Activated CD8-positive, alpha-beta memory T cell treated with anti-CD3 and anti-CD28 coated beads for 4 hours (primary cell): Measurements from ENCODE around the gene MAST4.
"Not testable (repeated sequence)": the region's sequence is repeated elsewhere in the genome, so short reads cannot be mapped to it uniquely, and the experiment has no call there.

ENCODE experiments used
- DNase-seq, 2 donors: peaks; one replicate each; pipeline ENCODE4 v3.0.0-alpha.2; 2020; ENCODE audit warnings: low read depth in 2 of 2

MAST4 gene

GRCh38 chr5:66742896-66743247, 146.7 kb downstream of the MAST4 start:
- no peak for DNase-seq

GRCh38 chr5:66743344-66743743, 147.2 kb downstream of the MAST4 start:
- DNase-seq: no peak

GRCh38 chr5:66744040-66744439, 147.8 kb downstream of the MAST4 start:
- no peak for DNase-seq

- no peak for DNase-seq
Observed at GRCh38 chr5:66745297-66745696, 149.1 kb downstream of the MAST4 start.

- no peak for DNase-seq
Observed at GRCh38 chr5:66747607-66748006, 151.4 kb downstream of the MAST4 start.

- not testable (repeated sequence) for DNase-seq
Observed at GRCh38 chr5:66752668-66753067, 156.5 kb downstream of the MAST4 start.

- DNase-seq: no peak
Observed at GRCh38 chr5:66757219-66757833, 161.1 kb downstream of the MAST4 start.

- DNase-seq: no peak
Observed at GRCh38 chr5:66757834-66758371, 161.7 kb downstream of the MAST4 start.

- DNase-seq: no peak
Observed at GRCh38 chr5:66769030-66769733, 173.0 kb downstream of the MAST4 start.

- DNase-seq: no peak
Observed at GRCh38 chr5:66769839-66770617, 173.8 kb downstream of the MAST4 start.

GRCh38 chr5:66777868-66778267, 181.7 kb downstream of the MAST4 start:
- DNase-seq: no peak

GRCh38 chr5:66779528-66779927, 183.3 kb downstream of the MAST4 start:
- no peak for DNase-seq

- DNase-seq: no peak
Observed at GRCh38 chr5:66788556-66788955, 192.4 kb downstream of the MAST4 start.

- DNase-seq: no peak
Observed at GRCh38 chr5:66789434-66789833, 193.2 kb downstream of the MAST4 start.

- DNase-seq: no peak
Observed at GRCh38 chr5:66793049-66793448, 196.9 kb downstream of the MAST4 start.

GRCh38 chr5:66795682-66796081, 199.5 kb downstream of the MAST4 start:
- DNase-seq: no peak

GRCh38 chr5:66796305-66797292, 200.4 kb downstream of the MAST4 start:
- no peak for DNase-seq

- DNase-seq: no peak
Observed at GRCh38 chr5:66802941-66803340, 206.7 kb downstream of the MAST4 start.

- no peak for DNase-seq
Observed at GRCh38 chr5:66805514-66806430, 209.6 kb downstream of the MAST4 start.

GRCh38 chr5:66807743-66808142, 211.6 kb downstream of the MAST4 start:
- no peak for DNase-seq
